Measurements from ENCODE around the gene UROS.

GRCh38 chr10:125772864-125773180 lies 50.2 kb downstream of the UROS start:
- TF ChIP-seq CTCF (IDR thresholded peaks at IDR 0.05): no peak
- no peak for TF ChIP-seq POLR2A (IDR thresholded peaks at IDR 0.05)
- no peak for TF ChIP-seq EP300 (IDR thresholded peaks at IDR 0.05)
- no peak for TF ChIP-seq POLR2AphosphoS5 (IDR thresholded peaks at IDR 0.05)

Data from upper lobe of left lung (tissue), 4 donors.